SH-SY5Y (cell line): Measurements from ENCODE around the gene FOXJ3.

Experiments
- GATA2 ChIP-seq: IDR thresholded peaks from 2 replicates; pipeline ENCODE4 v1.6.1; 2011; ENCODE audit warnings: mild to moderate bottlenecking, low read depth, low read length
- GATA3 ChIP-seq: IDR thresholded peaks from 2 replicates; pipeline ENCODE4 v1.6.1; 2011; ENCODE audit warnings: low read depth, mild to moderate bottlenecking, low read length, moderate library complexity

FOXJ3 gene

DNA sequence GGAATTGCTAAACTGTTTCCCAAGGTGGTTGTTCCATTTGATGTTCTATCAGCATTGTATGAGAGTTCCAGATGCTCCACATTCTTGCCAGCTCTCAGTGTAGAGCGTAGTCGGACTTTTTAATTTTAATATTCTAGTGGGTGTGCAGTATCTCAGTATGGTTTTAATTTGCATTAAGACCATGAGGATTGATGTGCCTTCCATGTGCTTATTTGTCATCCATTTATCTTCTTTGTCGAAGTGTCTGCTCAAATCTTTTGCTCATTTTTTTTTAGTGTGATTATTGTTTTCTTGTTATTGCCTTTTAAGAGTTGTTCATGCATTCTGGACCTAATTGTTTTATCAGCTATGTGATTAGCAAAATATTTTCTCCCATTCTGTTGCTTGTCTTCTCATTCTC is 195.6 kb downstream of the FOXJ3 start:
- no peak for TF ChIP-seq GATA2

DNA sequence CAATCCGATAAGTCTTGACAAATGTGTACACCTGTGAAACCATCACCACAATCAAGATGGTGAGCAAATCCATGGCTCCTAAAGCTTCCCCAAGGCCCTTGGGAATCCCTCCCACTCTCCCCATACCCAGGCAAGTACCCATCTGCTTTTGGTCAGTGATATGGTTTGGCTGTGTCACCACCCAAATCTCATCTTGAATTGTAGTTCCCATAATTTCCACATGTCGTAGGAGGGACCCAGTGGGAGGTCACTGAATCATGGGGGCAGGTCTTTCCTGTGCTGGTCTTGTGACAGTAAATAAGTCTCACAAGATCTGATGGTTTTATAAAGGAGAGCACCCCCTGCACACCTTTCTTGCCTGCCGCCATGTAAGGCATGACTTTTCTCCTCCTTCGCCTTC is 196.4 kb downstream of the FOXJ3 start:
- no peak for TF ChIP-seq GATA2
- no peak for TF ChIP-seq GATA3

DNA sequence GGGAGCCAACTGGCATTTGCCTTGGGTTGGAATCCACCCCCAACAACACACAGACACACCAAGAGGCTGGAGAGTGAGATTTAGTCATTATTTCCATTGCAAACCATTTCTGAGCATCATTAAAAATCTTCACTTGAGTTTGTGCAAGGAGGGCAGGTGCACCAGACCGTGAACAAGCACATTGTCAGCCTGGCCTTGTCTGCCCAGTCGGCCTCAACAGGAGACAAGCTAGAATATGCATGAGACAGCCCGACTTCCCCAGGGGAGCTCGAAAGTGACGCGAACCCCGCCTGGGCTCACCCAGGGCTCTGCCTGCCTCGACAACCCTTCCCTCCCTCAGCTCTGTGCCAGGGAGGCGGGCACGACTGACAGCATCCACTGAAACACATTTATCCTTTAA is 197.3 kb downstream of the FOXJ3 start:
- no peak for TF ChIP-seq GATA3
- TF ChIP-seq GATA2: no peak

DNA sequence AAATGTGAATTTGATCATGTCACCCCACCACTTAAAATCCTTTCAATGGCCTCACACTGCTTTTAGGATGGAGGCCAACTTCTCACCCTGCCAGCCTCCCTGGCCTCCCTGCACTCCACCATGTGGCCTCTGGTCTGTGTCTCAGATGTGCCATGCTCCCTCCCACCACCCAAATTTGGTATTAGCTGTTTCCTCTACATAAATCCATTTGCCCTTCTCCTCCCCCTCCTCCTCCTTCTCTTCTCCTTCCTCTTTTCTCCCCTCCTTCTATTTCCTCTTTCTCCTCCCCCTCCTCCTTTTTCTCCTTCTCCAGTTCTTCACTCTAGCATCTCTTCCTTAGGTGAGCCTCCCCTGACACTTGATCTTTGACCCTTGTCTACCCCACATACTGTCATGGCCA is 198.6 kb downstream of the FOXJ3 start:
- TF ChIP-seq GATA2 (no peak), GATA3 (no peak)

DNA sequence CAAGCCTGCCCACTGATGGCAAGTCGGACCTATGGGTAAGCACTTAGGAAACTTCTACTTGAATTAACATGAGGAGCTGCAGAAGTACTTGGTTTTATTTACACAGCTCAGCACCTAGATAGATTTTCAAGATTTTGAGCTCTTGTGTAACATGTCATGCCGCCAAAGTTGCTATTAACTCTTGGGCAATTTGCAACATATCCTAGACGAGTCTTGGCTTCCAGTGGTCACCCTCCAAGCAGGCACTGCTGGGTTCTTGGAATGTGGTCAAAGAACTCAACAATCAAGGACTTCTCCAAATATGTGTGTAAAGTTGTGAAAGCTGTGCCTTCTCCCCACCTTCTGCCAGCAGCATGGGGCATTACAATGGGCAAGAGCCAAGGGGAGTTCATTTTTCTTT is 199.6 kb downstream of the FOXJ3 start:
- TF ChIP-seq GATA3: no peak
- no peak for TF ChIP-seq GATA2

DNA sequence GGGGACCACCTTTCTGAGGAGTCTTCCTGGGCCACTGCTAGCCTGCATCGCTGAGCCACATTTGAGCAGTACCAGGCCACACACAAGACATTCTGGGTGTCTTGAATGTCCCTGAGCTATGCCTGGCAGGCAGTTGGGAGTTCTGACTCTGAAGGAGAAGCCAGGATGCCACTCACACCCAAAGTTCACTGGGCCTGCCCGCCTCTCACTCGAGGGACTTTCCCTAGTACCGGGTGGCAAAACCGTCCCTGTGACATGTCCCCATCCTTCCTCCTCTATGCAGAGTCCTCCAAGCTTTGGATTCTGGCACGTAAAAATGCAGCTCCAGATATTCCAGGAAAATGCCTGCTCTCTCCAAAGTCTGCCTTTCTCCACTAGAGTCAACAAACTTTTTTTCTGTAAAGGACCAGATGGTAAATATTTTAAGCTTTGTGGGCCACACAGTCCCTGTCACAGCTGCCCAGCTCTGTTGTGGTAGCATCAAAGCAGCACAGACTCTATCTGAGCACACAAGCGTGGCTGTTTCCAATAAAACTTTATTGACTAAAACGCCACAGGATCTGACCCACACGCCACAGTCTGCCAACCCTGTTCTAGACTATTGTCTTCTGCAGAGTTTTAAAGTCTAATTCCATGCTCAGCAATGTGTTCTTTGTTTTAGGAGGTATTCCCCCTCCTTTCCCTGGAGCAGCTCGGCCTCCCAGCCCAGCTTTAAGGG is 201.1 kb downstream of the FOXJ3 start:
- TF ChIP-seq GATA3 (no peak), GATA2 (no peak)

DNA sequence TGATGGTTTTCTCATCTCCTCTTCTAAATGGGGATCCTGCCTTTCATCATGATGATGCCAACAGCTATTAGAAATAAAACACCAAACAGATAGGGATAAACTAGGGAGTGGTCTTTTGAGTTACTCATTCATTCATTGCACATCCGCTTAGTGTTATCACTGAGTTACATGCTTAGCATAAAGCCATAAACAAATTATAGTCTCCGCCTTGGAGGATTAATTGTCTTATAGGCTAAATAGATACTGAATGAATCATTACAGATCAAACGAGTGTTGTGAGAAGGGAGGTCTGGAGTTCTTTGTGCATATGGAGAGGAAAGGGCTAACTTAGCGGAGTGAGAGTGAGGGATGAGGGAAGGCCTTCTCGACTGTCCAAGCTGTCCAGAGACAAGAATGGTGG is 201.6 kb downstream of the FOXJ3 start:
- TF ChIP-seq GATA2 (no peak), GATA3 (no peak)

DNA sequence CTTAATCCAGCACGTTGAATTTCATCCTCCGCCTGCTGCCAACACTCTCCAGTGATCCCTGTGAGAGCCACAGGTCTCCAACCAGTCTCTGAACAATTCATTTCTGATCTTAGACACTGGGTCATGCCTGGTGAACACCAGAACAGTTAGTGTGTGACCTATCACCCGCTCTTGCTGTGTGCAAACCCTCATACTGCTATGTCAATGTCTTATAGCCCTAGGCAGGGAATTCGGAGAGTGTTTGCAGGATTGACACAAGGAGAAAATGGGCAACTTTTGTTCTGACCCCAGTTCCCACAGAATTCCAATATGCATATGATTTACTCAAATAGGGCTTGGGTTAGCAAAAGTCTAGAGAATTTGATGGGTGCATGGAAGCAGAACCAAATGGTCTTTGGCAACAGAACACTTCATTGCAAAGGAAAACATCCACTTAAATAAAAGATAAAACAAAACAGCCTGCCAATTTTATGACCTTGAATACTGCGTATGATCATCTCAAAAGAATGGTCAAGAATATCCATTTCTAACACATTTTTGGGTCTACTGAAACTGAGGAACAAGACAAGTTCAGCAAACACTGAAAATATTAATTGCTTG is 204.9 kb downstream of the FOXJ3 start:
- TF ChIP-seq GATA3: no peak

DNA sequence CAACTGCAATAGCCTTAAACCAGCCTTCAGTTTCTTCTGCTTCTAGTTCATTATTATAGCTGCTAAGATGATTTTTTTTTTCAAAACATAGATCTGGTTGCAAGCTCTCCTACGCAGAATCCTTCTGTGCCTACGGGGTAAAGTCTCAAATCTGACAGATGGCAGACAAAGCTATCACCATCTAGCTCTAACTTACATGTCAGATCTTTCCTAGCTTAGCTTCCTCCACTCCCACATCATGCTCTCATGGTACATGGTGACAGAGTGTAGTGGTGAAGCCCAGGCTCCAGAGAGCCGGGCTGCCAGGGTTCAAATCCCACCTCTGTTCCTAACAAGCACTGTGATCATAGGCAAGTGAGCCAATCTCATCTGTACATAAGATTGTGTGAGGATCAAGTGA is 206.1 kb downstream of the FOXJ3 start:
- TF ChIP-seq GATA2: no peak
- TF ChIP-seq GATA3: no peak

DNA sequence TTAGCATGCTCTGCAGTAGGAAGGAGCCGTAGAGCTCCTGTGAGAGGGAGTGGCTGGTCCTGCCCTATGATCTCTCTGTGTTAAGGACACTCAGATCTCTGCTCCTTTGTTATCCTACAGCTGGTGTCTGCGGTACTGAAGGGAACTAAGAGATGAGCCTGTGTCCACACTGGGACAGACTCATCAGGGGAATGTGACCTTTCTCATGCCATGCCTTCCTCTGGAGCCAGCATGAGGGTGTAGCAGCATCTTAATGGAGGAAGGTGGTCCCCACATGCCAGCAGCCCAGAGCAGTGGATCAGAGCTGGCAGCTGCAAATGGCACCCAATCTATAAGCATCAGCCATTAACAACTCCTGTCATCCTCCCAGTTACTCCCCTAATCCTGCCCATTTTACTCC is 206.5 kb downstream of the FOXJ3 start:
- TF ChIP-seq GATA2 (no peak), GATA3 (no peak)

DNA sequence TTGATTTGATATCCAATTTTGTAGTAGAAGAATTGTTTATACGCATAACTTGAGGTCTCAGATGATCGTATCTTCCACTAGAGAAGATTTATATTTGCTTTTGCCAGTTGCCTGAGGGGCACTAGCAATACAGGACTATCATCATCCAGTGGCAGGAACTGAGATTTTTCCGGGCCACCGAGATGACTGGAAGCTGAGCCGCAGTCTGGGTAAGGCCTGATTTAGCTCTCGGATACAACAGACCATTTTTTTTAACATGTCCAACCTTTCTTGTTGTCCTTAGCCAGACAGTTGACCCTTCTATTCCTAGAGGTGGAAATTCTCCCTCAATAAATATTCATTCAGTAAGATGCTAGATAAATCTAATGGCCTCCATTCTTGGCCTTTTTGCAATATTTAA is 207.3 kb downstream of the FOXJ3 start:
- TF ChIP-seq GATA3 (no peak), GATA2 (no peak)
